ENCODE results near the gene BLVRB. TPM values are rescaled to one million over a fixed set of nuclear protein-coding genes. Genes with fewer than 3 reads are reported as not detected.
"Not testable (repeated sequence)": the region's sequence is repeated elsewhere in the genome, so short reads cannot be mapped to it uniquely, and the experiment has no call there.

The BLVRB gene
- total and polyA plus RNA-seq, 4 donors = 132 to 1,243 (median 252) TPM

- TF ChIP-seq ATF3 (IDR thresholded peaks at IDR 0.05) = no peak
- no peak for TF ChIP-seq RAD21 (IDR thresholded peaks at IDR 0.05)
- TF ChIP-seq NR2F2 (IDR thresholded peaks at IDR 0.05) = no peak
Observed at GRCh38 chr19:40492274-40492673, 26.7 kb upstream of the BLVRB start (continued).

- TF ChIP-seq MAX (IDR thresholded peaks at IDR 0.05) (no peak), FOXA1 (IDR thresholded peaks at IDR 0.05) (no peak), CTCF (IDR thresholded peaks at IDR 0.05; ENCODE audit: low read depth, low read length, missing input control) (no peak), JUND (IDR thresholded peaks at IDR 0.05) (no peak), ZBTB33 (IDR thresholded peaks at IDR 0.05) (no peak), REST (IDR thresholded peaks at IDR 0.05) (no peak), RXRA (IDR thresholded peaks at IDR 0.05) (no peak), GABPA (IDR thresholded peaks at IDR 0.05 in 1 of 2, conservative IDR thresholded peaks at IDR 0.05 in 1 of 2) (no peak), TAF1 (conservative IDR thresholded peaks at IDR 0.05) (no peak), NR2F2 (IDR thresholded peaks at IDR 0.05) (no peak)
- peaks cover 0 to 2% (median 0%) of the 10 kb centered on the region in 4 donors for H3K4me1 ChIP-seq (ENCODE audit: control insufficient read depth in 4 of 4, insufficient read depth in 4 of 4, low read length in 3 of 4)
- no peaks in the 10 kb centered on the region for H3K9me3 ChIP-seq (ENCODE audit: control insufficient read depth in 4 of 4, low read length in 3 of 4)
- no peak overlapping the region for H3K4me3 ChIP-seq (ENCODE audit: low read depth in 1 of 3, low read length in 3 of 3)
- H3K36me3 ChIP-seq (ENCODE audit: control insufficient read depth in 4 of 4, insufficient read depth in 3 of 4, low read depth in 1 of 4, low read length in 3 of 4) = no peaks in the 10 kb centered on the region
- 59% methylated on average over 25 of the region's 25 CpGs for WGBS
- no peak overlapping the region for H3K9ac ChIP-seq (ENCODE audit: low read depth in 1 of 2, low read length in 2 of 2)
- H3K27me3 ChIP-seq (ENCODE audit: control insufficient read depth in 4 of 4, insufficient read depth in 4 of 4, low read length in 3 of 4) = peaks cover 0 to 2% (median 0%) of the 10 kb centered on the region in 4 donors
- H3K27ac ChIP-seq (ENCODE audit: low read depth in 1 of 2, low read length in 2 of 2) = no peak overlapping the region
- no peak for DNase-seq (ENCODE audit: low spot score)
Observed at GRCh38 chr19:40489882-40490230, 24.3 kb upstream of the BLVRB start.

GRCh38 chr19:40486017-40486416, 20.5 kb upstream of the BLVRB start:
- no peaks in the 10 kb centered on the region for H3K36me3 ChIP-seq (ENCODE audit: control insufficient read depth in 4 of 4, insufficient read depth in 3 of 4, low read depth in 1 of 4, low read length in 3 of 4)
- no peak for DNase-seq (ENCODE audit: low spot score)
- H3K9ac ChIP-seq (ENCODE audit: low read depth in 1 of 2, low read length in 2 of 2) = no peak overlapping the region
- no peak overlapping the region for H3K4me3 ChIP-seq (ENCODE audit: low read depth in 1 of 3, low read length in 3 of 3)
- no peaks in the 10 kb centered on the region for H3K9me3 ChIP-seq (ENCODE audit: control insufficient read depth in 4 of 4, low read length in 3 of 4)
- WGBS = 91% methylated on average over 3 of the region's 3 CpGs
- no peak for TF ChIP-seq GABPA (IDR thresholded peaks at IDR 0.05 in 1 of 2, conservative IDR thresholded peaks at IDR 0.05 in 1 of 2)
- no peak for TF ChIP-seq SP1 (IDR thresholded peaks at IDR 0.05)
- no peak for TF ChIP-seq CTCF (IDR thresholded peaks at IDR 0.05; ENCODE audit: low read depth, low read length, missing input control)
- TF ChIP-seq TAF1 (conservative IDR thresholded peaks at IDR 0.05) = no peak
- TF ChIP-seq FOXA1 (IDR thresholded peaks at IDR 0.05) = no peak
- no peak for TF ChIP-seq RXRA (IDR thresholded peaks at IDR 0.05)
- TF ChIP-seq MAX (IDR thresholded peaks at IDR 0.05) = no peak
- no peak for TF ChIP-seq EGR1 (IDR thresholded peaks at IDR 0.05; ENCODE audit: low read depth in 2 of 2)
- H3K27me3 ChIP-seq (ENCODE audit: control insufficient read depth in 4 of 4, insufficient read depth in 4 of 4, low read length in 3 of 4) = peaks cover 0 to 2% (median 0%) of the 10 kb centered on the region in 4 donors
- peaks cover 0 to 2% (median 0%) of the 10 kb centered on the region in 4 donors for H3K4me1 ChIP-seq (ENCODE audit: control insufficient read depth in 4 of 4, insufficient read depth in 4 of 4, low read length in 3 of 4)
- H3K27ac ChIP-seq (ENCODE audit: low read depth in 1 of 2, low read length in 2 of 2) = no peak overlapping the region

GRCh38 chr19:40475878-40476644, 10.5 kb upstream of the BLVRB start:
- 90% methylated on average over 15 of the region's 15 CpGs for WGBS
- not testable (repeated sequence) for H3K9ac ChIP-seq (ENCODE audit: low read depth in 1 of 2, low read length in 2 of 2); H3K27ac ChIP-seq (ENCODE audit: low read depth in 1 of 2, low read length in 2 of 2); H3K9me3 ChIP-seq (ENCODE audit: control insufficient read depth in 4 of 4, low read length in 3 of 4); H3K27me3 ChIP-seq (ENCODE audit: control insufficient read depth in 4 of 4, insufficient read depth in 4 of 4, low read length in 3 of 4); H3K4me1 ChIP-seq (ENCODE audit: control insufficient read depth in 4 of 4, insufficient read depth in 4 of 4, low read length in 3 of 4); H3K36me3 ChIP-seq (ENCODE audit: control insufficient read depth in 4 of 4, insufficient read depth in 3 of 4, low read depth in 1 of 4, low read length in 3 of 4); H3K4me3 ChIP-seq (ENCODE audit: low read depth in 1 of 3, low read length in 3 of 3); DNase-seq (ENCODE audit: low spot score)

Measured in liver (tissue), 9 donors.